Endodermal cell (in vitro differentiated cells): ENCODE data around the gene ANKS1B. TPM values are rescaled to one million over a fixed set of nuclear protein-coding genes. Genes with fewer than 3 reads are reported as not detected.

Experiments used
- DNase-seq: peaks from one replicate; pipeline ENCODE4 v3.0.0-alpha.2; 2017
- H3K27ac ChIP-seq: 2 replicates; pipeline ENCODE4 v1.5.1; 2013; ENCODE audit warnings: mild to moderate bottlenecking, low read depth, low read length, moderate library complexity
- H3K27me3 ChIP-seq: 2 replicates; pipeline ENCODE4 v1.6.1; 2013; ENCODE audit warnings: mild to moderate bottlenecking, low read length, moderate library complexity; ENCODE audit not compliant: insufficient read depth, control insufficient read depth, poor library complexity, severe bottlenecking
- H3K36me3 ChIP-seq: 2 replicates; pipeline ENCODE4 v1.7.0; 2013; ENCODE audit warnings: mild to moderate bottlenecking, low read length, moderate library complexity; ENCODE audit not compliant: control insufficient read depth, insufficient read depth
- H3K4me1 ChIP-seq: one replicate; pipeline ENCODE4 v1.7.0; 2013; ENCODE audit warnings: low read length; ENCODE audit not compliant: control insufficient read depth, insufficient read depth
- H3K4me3 ChIP-seq: 2 replicates; pipeline ENCODE4 v1.5.1; 2013; ENCODE audit warnings: mild to moderate bottlenecking, low read length, moderate library complexity
- H3K9ac ChIP-seq: 2 replicates; pipeline ENCODE4 v1.6.1; 2013; ENCODE audit warnings: mild to moderate bottlenecking, low read length, moderate library complexity; ENCODE audit not compliant: poor library complexity, severe bottlenecking; ENCODE audit errors: extremely low read depth
- H3K9me3 ChIP-seq: 2 replicates; pipeline ENCODE4 v1.6.1; 2013; ENCODE audit warnings: mild to moderate bottlenecking, low read length, moderate library complexity; ENCODE audit not compliant: control insufficient read depth
- H3K27ac Mint-ChIP-seq: 2 replicates; pipeline ENCODE4 v1.8.0; 2020; ENCODE audit warnings: mixed read lengths
- H3K27me3 Mint-ChIP-seq: 2 replicates; pipeline ENCODE4 v1.8.0; 2021; ENCODE audit warnings: mild to moderate bottlenecking, mixed read lengths; ENCODE audit not compliant: insufficient read depth
- H3K36me3 Mint-ChIP-seq: 2 replicates; pipeline ENCODE4 v1.8.0; 2020; ENCODE audit warnings: low read depth, mixed read lengths
- H3K4me1 Mint-ChIP-seq: 2 replicates; pipeline ENCODE4 v1.8.0; 2020; ENCODE audit warnings: mixed read lengths
- H3K4me3 Mint-ChIP-seq: 2 replicates; pipeline ENCODE4 v1.8.0; 2020; ENCODE audit warnings: mild to moderate bottlenecking, moderate library complexity, mixed read lengths
- H3K9me3 Mint-ChIP-seq: 2 replicates; pipeline ENCODE4 v1.8.0; 2020; ENCODE audit warnings: mild to moderate bottlenecking, mixed read lengths
- WGBS, 2 experiments: methylation state at CpG; one replicate each; pipeline versions ENCODE4 v1.1.5 to v1.1.7; 2013; ENCODE audit warnings: missing lambda C conversion rate in 2 of 2, mixed read lengths in 1 of 2; ENCODE audit not compliant: insufficient coverage in 1 of 2, insufficient read length in 1 of 2; 5-methylcytosine and 5-hydroxymethylcytosine counted together
- total RNA-seq, 2 donors: library from RNA; stranded (reverse); fragmentation: NEBNext Ultra II Directional in 1 of 2; extraction: Animal tissue kit (Norgen Biotek cat#: 25700) in 1 of 2; gene quantifications; 2 replicates in 1 of 2; 3 replicates in 1 of 2; pipeline ENCODE4 v1.2.1, GENCODE V29; 2021
- TF ChIP-seq, protein P1 (sequence below): fragments of 200-600 bp; sonication (generic); conservative IDR thresholded peaks from 2 replicates; pipeline ENCODE4 v1.5.0; 2021; ENCODE audit warnings: antibody characterized with exemption, mild to moderate bottlenecking

The ANKS1B gene
- total RNA-seq, 2 donors from 2014 or later, result 28.5 to 65.8 TPM

DNA sequence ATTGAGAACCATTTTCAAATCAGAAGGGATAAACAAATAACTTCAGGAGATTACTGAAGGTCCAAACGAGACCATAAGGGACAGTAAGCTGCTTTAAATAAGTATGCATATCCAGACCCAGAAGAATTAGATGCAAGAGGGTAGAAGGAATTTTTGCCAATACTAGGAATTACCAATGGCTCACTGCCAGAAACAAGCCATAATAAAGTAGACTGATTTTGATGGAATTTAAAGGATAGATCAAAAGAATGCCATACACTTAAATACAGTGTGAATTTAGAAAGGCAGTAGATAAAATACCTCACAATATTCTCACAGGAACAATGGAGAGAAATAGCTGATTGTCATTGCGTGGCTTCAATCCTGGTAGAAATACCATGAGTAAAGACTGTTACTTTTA lies 5.3 kb downstream of the ANKS1B start:
- WGBS, 2 experiments, result 57 to 77% methylated on average over 1 to 2 of the region's 2 CpGs
- Mint-ChIP-seq H3K9me3 (no peaks in the 10 kb centered on the region), H3K4me1 (peaks cover 37% of the 10 kb centered on the region), H3K27me3 (peaks cover 17% of the 10 kb centered on the region), H3K36me3 (peaks cover under 1% of the 10 kb centered on the region), H3K27ac (no peak overlapping the region), H3K4me3 (no peak overlapping the region)
- TF ChIP-seq, protein P1, sequence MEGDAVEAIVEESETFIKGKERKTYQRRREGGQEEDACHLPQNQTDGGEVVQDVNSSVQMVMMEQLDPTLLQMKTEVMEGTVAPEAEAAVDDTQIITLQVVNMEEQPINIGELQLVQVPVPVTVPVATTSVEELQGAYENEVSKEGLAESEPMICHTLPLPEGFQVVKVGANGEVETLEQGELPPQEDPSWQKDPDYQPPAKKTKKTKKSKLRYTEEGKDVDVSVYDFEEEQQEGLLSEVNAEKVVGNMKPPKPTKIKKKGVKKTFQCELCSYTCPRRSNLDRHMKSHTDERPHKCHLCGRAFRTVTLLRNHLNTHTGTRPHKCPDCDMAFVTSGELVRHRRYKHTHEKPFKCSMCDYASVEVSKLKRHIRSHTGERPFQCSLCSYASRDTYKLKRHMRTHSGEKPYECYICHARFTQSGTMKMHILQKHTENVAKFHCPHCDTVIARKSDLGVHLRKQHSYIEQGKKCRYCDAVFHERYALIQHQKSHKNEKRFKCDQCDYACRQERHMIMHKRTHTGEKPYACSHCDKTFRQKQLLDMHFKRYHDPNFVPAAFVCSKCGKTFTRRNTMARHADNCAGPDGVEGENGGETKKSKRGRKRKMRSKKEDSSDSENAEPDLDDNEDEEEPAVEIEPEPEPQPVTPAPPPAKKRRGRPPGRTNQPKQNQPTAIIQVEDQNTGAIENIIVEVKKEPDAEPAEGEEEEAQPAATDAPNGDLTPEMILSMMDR, result no peak
- Histone ChIP-seq H3K27me3 (no peaks in the 10 kb centered on the region), H3K36me3 (no peaks in the 10 kb centered on the region), H3K27ac (no peak overlapping the region), H3K4me1 (peaks cover 12% of the 10 kb centered on the region), H3K9ac (no peak overlapping the region), H3K4me3 (no peak overlapping the region), H3K9me3 (peaks cover 15% of the 10 kb centered on the region)
- no peak for DNase-seq

- TF ChIP-seq, protein P1, result no peak
Observed at GRCh38 chr12:99978152-99978551, 6.6 kb downstream of the ANKS1B start.

GRCh38 chr12:99977550-99977949 lies 7.2 kb downstream of the ANKS1B start:
- Mint-ChIP-seq H3K27ac (no peak overlapping the region), H3K4me1 (peaks cover 29% of the 10 kb centered on the region), H3K27me3 (no peaks in the 10 kb centered on the region), H3K4me3 (no peak overlapping the region), H3K36me3 (peaks cover 2% of the 10 kb centered on the region), H3K9me3 (peaks cover 1% of the 10 kb centered on the region)
- 77 to 92% methylated on average over 2 to 4 of the region's 4 CpGs for WGBS, 2 experiments
- peaks cover 12% of the 10 kb centered on the region for H3K4me1 ChIP-seq
- TF ChIP-seq, protein P1, result no peak
- no peaks in the 10 kb centered on the region for H3K27me3 ChIP-seq
- H3K9me3 ChIP-seq, result peaks cover 34% of the 10 kb centered on the region
- DNase-seq, result no peak
- no peak overlapping the region for H3K9ac ChIP-seq
- no peak overlapping the region for H3K4me3 ChIP-seq
- no peak overlapping the region for H3K27ac ChIP-seq
- H3K36me3 ChIP-seq, result no peaks in the 10 kb centered on the region

More at GRCh38 chr12:99978152-99978551, 6.6 kb downstream of the ANKS1B start:
- DNase-seq, result no peak
- Mint-ChIP-seq H3K27ac (no peak overlapping the region), H3K27me3 (peaks cover 5% of the 10 kb centered on the region), H3K4me3 (no peak overlapping the region), H3K9me3 (no peaks in the 10 kb centered on the region), H3K36me3 (peaks cover 2% of the 10 kb centered on the region), H3K4me1 (peaks cover 29% of the 10 kb centered on the region)
- H3K27me3 ChIP-seq, result no peaks in the 10 kb centered on the region
- no peak overlapping the region for H3K27ac ChIP-seq
- no peak overlapping the region for H3K4me3 ChIP-seq
- H3K9ac ChIP-seq, result no peak overlapping the region
- H3K9me3 ChIP-seq, result peaks cover 28% of the 10 kb centered on the region
- no peaks in the 10 kb centered on the region for H3K36me3 ChIP-seq
- H3K4me1 ChIP-seq, result peaks cover 12% of the 10 kb centered on the region
- WGBS, 2 experiments, result 100% methylated on average over 1 of the region's 1 CpG; no CpG with 5 or more reads in 1 of the 2 experiments
